DMS79 (cell line): ENCODE results near the gene LGSN.
"Not testable (repeated sequence)": the region's sequence is repeated elsewhere in the genome, so short reads cannot be mapped to it uniquely, and the experiment has no call there.

Experiments used
- DNase-seq: peaks from one replicate; lab custom pipeline; 2025; lab: John Stamatoyannopoulos, UW

Gene LGSN

GRCh38 chr6:63319939-63320338 is at the start of gene LGSN:
Gene LGSN (minus strand): TSS chr6:63319983. CDS start chr6:63319943, 40 bp downstream.
- DNase-seq, result no peak

GRCh38 chr6:63368347-63368746 is 48.6 kb upstream of the LGSN start:
- no peak for DNase-seq

GRCh38 chr6:63362500-63363120 is 42.8 kb upstream of the LGSN start:
- not testable (repeated sequence) for DNase-seq

DNA sequence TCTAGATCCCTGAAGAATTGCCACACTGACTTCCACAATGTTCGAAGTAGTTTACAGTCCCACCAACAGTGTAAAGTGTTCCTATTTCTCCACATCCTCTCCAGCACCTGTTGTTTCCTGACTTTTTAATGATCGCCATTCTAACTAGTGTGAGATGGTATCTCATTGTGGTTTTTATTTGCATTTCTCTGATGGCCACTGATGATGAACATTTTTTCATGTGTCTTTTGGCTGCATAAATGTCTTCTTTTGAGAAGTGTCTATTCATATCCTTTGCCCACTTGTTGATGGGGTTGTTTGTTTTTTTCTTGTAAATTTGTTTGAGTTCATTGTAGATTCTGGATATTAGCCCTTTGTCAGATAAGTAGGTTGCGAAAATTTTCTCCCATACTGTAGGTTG is 37.6 kb upstream of the LGSN start:
- DNase-seq, result not testable (repeated sequence)

DNA sequence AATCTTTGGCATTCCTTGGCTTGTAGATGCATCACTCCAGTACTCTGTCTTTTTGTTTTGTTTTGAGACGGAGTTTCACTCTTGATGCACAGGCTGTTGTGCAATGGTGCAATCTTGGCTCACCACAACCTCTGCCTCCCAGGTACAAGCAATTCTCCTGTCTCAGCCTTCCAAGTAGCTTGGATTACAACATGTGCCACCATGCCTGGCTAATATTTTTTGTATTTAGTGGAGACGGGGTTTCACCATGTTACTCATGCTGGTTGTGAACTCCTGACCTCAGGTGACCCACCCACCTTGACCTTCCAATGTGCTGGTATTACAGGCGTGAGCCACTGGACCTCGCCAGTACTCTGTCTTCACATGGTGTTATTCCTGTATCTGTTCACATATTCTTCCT is 35.8 kb upstream of the LGSN start:
- DNase-seq, result no peak

DNA sequence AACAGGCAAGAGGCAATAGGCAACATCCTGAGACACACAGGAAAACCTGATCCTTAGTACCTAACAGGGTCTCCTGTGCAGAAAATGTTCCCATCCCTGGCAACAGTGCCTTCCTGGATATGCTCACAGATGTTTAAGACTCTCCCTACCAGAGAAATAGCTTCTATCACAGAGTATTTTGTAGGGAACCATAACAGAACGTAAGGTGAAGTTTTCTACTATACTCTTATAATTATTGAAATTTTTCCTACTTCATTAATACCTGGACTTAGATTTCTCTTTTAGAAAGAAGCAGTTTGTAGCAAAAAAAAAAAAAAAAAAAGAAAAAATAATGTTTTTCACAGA is 33.5 kb upstream of the LGSN start:
- DNase-seq, result no peak

GRCh38 chr6:63352544-63353285 is 32.9 kb upstream of the LGSN start:
- no peak for DNase-seq

DNA sequence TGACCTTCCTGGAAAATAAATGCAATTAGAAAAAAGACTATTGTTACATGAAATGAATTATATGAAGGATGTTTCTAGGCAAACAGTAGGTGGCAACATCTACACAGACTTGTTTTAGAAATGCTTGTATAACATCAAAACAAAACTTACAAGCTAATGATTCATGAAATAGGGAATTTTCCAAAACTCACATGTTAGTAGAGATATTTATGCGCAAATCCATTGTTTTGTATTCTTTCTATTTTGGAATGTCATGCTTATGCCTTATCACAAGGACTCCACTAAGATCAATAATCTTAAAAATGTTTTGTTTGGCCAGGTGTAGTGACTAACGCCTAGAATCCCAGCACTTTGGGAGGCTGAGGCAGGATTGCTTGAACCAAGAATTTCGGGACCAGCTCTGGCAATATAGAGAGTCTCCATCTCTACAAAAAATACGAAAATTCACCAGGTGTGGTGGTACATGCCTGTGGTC is 32.3 kb upstream of the LGSN start:
- DNase-seq, result no peak

DNA sequence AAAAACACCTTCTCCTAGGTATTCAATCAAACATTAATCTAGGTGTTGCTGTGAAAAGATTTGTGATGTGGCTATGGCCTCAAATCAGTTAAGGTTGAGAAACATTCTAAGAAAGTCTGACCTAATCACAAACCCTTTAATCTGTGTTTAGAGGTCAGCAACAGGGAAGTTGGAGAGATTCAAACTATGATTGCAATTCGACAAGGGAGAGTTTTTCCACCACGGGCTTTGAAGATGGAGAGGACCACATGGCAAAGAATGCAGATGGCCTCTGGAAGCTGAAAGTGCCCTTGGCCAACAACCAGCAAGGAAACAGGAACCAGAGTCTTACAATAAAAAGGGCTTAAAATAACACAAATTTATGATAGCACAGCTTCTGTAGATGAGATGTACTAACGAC is 29.6 kb upstream of the LGSN start:
- no peak for DNase-seq

DNA sequence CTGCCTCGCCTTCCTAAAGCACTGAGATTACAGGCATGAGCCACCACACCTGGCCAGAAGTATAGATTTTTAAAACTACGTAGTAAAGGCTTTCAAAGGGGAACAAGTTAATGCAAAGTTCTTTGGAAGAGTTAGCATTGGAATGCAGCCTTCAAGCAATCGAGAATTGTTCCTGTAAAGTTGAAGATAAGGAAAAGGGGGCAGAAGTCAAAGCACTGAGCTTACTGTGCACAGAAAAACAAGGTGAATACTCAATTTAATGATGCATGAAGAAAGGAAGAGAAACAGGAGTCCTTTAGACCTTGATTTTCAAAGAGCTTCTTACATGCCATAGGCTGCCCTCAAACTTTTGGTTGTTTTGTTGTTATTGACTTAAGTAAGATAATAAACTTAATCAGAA is 29.1 kb upstream of the LGSN start:
- DNase-seq, result no peak

GRCh38 chr6:63347599-63347998 is 27.8 kb upstream of the LGSN start:
- DNase-seq, result no peak

GRCh38 chr6:63346217-63346835 is 26.5 kb upstream of the LGSN start:
- no peak for DNase-seq

GRCh38 chr6:63340351-63340750 is 20.6 kb upstream of the LGSN start:
- no peak for DNase-seq

DNA sequence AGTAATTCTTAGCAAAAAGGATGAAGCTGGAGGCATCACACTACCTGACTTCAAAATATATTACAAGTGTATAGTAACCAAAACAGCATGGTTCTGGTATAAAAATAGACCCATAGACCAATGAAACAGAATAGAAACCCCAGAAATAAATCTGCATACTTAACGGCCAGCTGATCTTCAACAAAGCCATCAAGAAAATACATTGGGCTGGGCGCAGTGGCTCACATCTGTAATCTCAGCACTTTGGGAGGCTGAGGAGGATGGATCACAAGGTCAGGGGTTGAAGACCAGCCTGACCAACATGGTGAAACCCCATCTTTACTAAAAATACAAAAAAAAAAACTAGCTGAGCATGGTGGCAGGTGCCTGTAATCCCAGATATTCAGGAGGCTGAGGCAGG is 14.9 kb upstream of the LGSN start:
- not testable (repeated sequence) for DNase-seq

DNA sequence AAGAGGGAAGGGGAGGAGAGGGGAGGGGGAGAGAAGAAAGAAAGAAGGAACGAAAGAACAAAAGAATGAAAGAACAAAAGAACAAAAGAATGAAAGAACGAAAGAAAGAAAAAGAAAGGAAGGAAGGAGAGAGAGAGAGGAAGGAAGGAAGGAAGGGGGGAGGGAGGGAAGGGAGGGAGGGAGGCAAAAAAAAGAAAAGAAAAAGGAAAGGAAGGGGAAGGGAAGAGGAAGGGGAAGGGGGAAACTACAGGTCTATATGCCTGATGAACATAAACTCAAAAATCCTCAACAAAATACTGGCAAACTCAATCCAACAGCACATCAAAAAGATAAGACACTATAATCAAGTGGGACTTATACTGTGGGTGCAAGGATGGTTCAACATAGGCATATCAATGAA is 13.7 kb upstream of the LGSN start:
- DNase-seq, result no peak

GRCh38 chr6:63326630-63327029 is 6.8 kb upstream of the LGSN start:
- DNase-seq, result not testable (repeated sequence)

DNA sequence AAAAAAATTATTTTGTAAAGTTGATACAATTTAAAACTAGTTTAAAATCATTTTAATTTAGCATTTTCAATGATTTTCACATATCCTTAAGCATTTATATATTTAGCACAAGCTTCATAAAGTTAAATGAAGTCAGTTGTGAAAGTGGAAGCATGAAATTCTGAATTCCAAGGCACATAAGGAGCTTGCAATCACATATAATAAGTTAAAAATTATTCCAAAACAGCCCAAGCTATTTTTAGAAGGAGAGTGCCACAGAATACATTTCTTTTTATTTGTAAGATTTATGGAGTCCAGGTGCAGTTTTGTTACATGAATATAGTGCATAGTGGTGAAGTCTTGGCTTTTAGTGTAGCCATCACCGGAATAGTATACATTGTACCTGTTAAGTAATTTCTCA is 3.2 kb upstream of the LGSN start:
- no peak for DNase-seq

DNA sequence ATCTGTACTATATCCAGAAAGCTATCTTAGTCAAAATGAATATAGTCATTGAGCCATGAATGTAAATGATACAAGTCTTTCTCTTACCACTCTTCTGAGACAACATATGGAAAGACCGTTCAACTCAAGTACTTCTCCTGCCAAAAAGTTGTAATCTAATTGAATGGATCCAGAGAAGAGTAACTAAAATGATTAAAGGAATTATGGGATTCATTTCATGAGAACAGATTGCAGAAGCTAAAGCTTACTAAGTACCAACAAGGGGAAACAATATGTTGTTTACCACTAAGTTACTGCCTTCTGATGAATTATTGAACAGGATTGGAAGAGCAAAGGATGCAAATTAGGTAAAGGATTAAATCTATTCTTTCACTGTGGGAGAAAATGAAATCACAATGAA is 2.0 kb upstream of the LGSN start:
- no peak for DNase-seq

DNA sequence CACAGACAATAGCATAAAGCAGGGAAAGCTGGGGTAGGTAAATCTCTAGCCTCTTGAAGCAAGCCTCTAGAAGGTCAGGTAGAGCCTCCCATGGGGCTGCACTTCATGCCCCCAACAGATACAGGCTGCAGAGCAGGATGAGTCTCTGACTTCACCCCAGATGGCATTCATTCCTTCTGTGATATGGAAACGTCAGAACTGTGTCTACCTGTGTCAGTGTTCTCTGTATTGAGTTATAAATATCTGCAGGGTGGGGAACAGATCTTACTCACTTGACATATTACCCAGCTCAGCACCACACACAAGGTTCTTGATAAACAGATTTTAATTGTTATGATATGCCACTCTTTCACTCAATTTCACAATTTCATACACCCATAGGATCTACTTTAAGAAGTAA is 2.1 kb downstream of the LGSN start:
- DNase-seq, result no peak

GRCh38 chr6:63316113-63316512 is 3.7 kb downstream of the LGSN start:
- no peak for DNase-seq

- no peak for DNase-seq
Measured at GRCh38 chr6:63313111-63313510, 6.7 kb downstream of the LGSN start.

DNA sequence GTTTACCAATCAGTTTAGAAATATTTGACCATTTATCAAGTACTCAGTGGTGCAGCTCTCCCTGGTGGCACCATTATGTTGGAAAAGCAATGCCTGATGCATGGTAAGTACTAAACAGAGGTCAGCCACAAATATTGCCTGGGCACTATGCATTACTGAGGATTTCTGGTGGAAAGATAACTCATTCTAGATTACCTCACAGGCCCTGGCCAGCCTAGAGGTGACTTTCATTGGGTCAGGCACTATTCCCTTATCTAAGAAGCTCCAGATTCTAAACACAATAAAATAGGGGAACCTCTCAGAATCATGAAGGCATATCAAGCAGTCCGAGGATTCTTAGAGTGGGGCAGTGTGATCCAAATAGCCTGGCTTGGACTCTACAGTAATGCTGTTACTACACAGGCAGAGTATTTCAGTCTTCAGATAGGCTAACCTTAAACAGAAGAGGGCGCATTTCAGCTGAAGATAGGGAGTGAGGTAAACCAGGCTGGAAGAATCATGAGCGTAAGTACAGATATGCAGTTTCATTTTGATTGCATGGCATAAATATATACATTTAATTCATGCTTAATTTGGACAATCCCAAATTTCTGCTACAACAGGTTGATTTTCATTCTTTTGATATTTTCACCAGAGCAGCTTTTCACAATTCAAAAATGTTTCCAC is 12.1 kb downstream of the LGSN start:
- no peak for DNase-seq

DNA sequence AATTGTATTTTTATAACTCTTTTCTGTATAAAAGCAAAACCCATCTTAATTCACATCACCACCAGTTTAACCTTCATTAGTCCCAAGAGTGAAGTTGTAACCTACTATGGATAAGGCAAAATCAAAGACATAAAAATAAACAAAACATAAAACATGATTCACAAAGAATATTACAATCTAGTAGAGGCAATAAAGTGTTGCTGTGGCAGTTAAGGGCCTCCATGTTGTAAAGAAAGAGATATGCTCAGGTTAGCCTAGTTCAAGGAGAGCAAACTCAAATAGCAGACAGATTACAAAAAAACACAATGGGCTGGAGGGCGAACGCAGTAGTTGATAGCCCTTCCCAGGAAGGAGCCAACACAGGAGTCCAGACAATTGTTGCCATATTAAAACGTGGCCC is 13.4 kb downstream of the LGSN start:
- no peak for DNase-seq
